HEK293T (cell line): ENCODE results near the gene FNDC3B.
"Not testable (repeated sequence)": the region's sequence is repeated elsewhere in the genome, so short reads cannot be mapped to it uniquely, and the experiment has no call there.

Experiments used
- CTCF ChIA-PET: fragments of 350-600 bp; formaldehyde crosslinking; extraction: SDS; loops from one replicate; lab custom pipeline; 2021; ENCODE audit warnings: antibody characterized with exemption, inconsistent platforms; lab: Yijun Ruan, JAX
- POLR2A ChIA-PET: fragments of 350-600 bp; formaldehyde crosslinking; extraction: SDS; loops from one replicate; lab custom pipeline; 2020; ENCODE audit warnings: antibody characterized with exemption, inconsistent platforms; lab: Yijun Ruan, JAX
- DNase-seq: peaks from one replicate; pipeline ENCODE4 v3.0.0; 2012; ENCODE audit warnings: mixed read lengths; ENCODE audit errors: extremely low spot score
- ARNT ChIP-seq: fragments of 450-650 bp; IDR thresholded peaks from 2 replicates; pipeline ENCODE4 v1.6.1; 2017; ENCODE audit warnings: mild to moderate bottlenecking
- BHLHE40 ChIP-seq: fragments of 450-650 bp; IDR thresholded peaks from 2 replicates; pipeline ENCODE4 v1.6.1; 2016; ENCODE audit warnings: mild to moderate bottlenecking, moderate library complexity, borderline replicate concordance
- CTBP1 ChIP-seq: fragments of 450-650 bp; IDR thresholded peaks from 2 replicates; pipeline ENCODE4 v1.6.1; 2016; ENCODE audit warnings: borderline replicate concordance
- ELF4 ChIP-seq: fragments of 450-650 bp; IDR thresholded peaks from 2 replicates; pipeline ENCODE4 v1.6.1; 2017; ENCODE audit warnings: antibody characterized with exemption
- FOXA1 ChIP-seq: fragments of 450-650 bp; IDR thresholded peaks from 2 replicates; pipeline ENCODE4 v1.6.1; 2016; ENCODE audit warnings: mild to moderate bottlenecking
- FOXK2 ChIP-seq: fragments of 450-650 bp; IDR thresholded peaks from 2 replicates; pipeline ENCODE4 v1.6.1; 2016; ENCODE audit warnings: mild to moderate bottlenecking
- FOXM1 ChIP-seq: fragments of 450-650 bp; IDR thresholded peaks from 2 replicates; pipeline ENCODE4 v1.6.1; 2017; ENCODE audit warnings: mild to moderate bottlenecking, borderline replicate concordance
- HDGF ChIP-seq: fragments of 450-650 bp; IDR thresholded peaks from 2 replicates; pipeline ENCODE4 v1.6.1; 2017; ENCODE audit warnings: antibody characterized with exemption, borderline replicate concordance
- L3MBTL2 ChIP-seq: fragments of 450-650 bp; conservative IDR thresholded peaks from 2 replicates; pipeline ENCODE4 v1.6.1; 2016; ENCODE audit warnings: mild to moderate bottlenecking
- LEF1 ChIP-seq: fragments of 450-650 bp; IDR thresholded peaks from 2 replicates; pipeline ENCODE4 v1.6.1; 2017; ENCODE audit warnings: mild to moderate bottlenecking, borderline replicate concordance
- NFRKB ChIP-seq: fragments of 450-650 bp; IDR thresholded peaks from 2 replicates; pipeline ENCODE4 v1.6.1; 2016; ENCODE audit warnings: mild to moderate bottlenecking, moderate library complexity
- PKNOX1 ChIP-seq: fragments of 450-650 bp; IDR thresholded peaks from 2 replicates; pipeline ENCODE4 v1.6.1; 2016
- SP1 ChIP-seq: fragments of 450-650 bp; IDR thresholded peaks from 2 replicates; pipeline ENCODE4 v1.6.1; 2017
- SUZ12 ChIP-seq: fragments of 450-650 bp; IDR thresholded peaks from 2 replicates; pipeline ENCODE4 v1.6.1; 2016; ENCODE audit warnings: mild to moderate bottlenecking
- TARDBP ChIP-seq: fragments of 450-650 bp; IDR thresholded peaks from 2 replicates; pipeline ENCODE4 v1.6.1; 2016
- ZNF384 ChIP-seq: fragments of 450-650 bp; IDR thresholded peaks from 2 replicates; pipeline ENCODE4 v1.6.1; 2016

The FNDC3B gene

DNA sequence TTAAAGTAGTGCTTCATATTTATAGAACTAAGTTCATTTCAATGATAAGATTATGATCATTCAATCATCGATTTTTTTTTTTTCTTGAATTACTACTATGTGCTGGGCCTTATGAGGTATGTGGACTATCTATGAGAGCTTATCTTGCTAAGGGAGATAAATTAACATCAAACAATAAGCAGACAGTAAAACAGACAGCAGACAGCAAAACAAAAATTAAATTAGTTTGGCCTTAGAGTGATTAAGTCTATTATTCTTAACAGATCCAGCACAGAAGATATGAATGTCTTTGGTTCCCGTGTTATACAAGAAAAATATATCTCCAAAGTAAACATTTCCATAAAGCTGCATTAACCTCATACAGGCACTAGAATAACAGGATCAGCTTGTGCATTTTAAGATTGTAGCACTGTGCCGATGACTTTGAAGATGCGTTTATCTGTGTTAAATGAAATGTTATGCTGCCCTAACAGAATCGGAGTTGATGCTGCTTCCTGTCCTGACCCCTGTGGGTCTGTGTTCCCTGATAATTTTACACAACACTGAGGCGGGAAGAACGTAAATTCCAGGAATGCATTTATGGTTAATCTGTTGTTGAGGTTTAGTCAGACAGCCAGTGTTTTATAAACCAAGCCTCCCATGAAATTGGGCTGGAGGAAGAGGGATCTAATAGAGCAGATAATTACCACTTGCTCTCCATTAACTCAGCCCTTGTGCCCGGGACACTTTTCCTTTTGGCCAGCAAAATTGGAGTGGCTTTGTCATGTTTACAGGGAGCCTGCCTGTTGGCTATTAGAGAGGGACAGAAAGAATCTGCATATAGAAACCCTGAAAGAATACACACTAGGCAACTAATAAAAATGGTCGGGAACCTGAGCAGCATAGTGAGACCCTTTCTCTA is 328.1 kb downstream of the FNDC3B start:
- DNase-seq, result no peak
- ChIA-PET POLR2A (no interaction called here), CTCF (no interaction called here)
- no peak for TF ChIP-seq L3MBTL2
- no peak for TF ChIP-seq TARDBP
- TF ChIP-seq FOXA1, result no peak
- no peak for TF ChIP-seq SP1
- no peak for TF ChIP-seq ARNT
- TF ChIP-seq ELF4, result no peak
- TF ChIP-seq BHLHE40, result no peak
- no peak for TF ChIP-seq FOXM1
- no peak for TF ChIP-seq NFRKB
- TF ChIP-seq ZNF384, result no peak
- TF ChIP-seq HDGF, result no peak
- TF ChIP-seq CTBP1, result no peak
- no peak for TF ChIP-seq SUZ12
- no peak for TF ChIP-seq LEF1

DNA sequence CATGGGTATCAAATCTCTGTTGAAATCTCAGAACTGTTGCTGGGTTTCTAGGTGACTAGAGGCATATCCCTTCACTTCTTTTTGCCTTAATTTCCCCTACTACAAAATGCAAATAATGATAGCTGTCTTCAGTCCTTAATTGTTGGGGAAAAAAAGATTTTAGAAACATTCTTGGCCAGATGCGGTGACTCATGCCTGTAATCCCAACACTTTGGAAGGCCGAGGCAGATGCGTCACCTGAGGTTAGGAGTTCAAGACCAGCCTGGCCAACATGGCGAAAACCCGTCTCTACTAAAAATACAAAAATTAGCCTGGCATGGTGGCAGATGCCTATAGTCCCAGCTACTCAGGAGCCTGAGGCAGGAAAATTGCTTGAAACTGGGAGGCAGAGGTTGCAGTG is 329.2 kb downstream of the FNDC3B start:
- CTCF ChIA-PET, POLR2A ChIA-PET, DNase-seq: not testable (repeated sequence)

GRCh38 chr3:172369590-172370259 is 330.3 kb downstream of the FNDC3B start:
- CTCF ChIA-PET, result interaction anchor here (0.6 kb wide), 1 partner anchor 16 kb away, joined by 3 read pairs; no protein-coding TSS in a partner anchor
- DNase-seq, result no peak
- POLR2A ChIA-PET, result no interaction called here
- no peak for TF ChIP-seq TARDBP
- no peak for TF ChIP-seq ARNT
- no peak for TF ChIP-seq ZNF384
- TF ChIP-seq PKNOX1, result no peak
- TF ChIP-seq SUZ12, result no peak
- no peak for TF ChIP-seq HDGF
- TF ChIP-seq SP1, result no peak
- TF ChIP-seq FOXK2, result no peak
- no peak for TF ChIP-seq CTBP1
- no peak for TF ChIP-seq ELF4
- TF ChIP-seq L3MBTL2, result no peak
- TF ChIP-seq FOXA1, result no peak
- TF ChIP-seq FOXM1, result no peak
- no peak for TF ChIP-seq LEF1
- no peak for TF ChIP-seq NFRKB
- no peak for TF ChIP-seq BHLHE40

DNA sequence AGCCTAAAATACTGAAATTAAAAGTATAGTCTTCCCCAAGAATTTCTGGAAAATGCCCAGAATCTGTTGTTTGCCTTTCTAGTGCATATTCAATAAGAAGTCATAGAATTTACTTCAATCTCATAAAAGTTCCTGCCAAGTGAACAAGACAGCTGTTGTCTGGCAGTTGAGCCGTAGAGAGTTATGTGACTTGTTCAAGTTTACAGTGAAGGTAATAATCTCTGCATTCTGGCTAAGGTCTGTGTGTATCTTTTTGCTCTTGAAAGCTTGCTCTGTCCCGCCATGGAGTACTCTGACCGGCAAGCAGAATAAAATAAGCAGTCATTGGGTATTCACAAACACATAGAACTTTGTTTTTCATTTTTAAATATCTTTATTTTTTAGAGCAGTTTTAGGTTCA is 331.0 kb downstream of the FNDC3B start:
- ChIA-PET CTCF (interaction anchor here (0.6 kb wide), 1 partner anchor 15 kb away, joined by 3 read pairs; no protein-coding TSS in a partner anchor), POLR2A (no interaction called here)
- TF ChIP-seq SUZ12, result no peak
- TF ChIP-seq CTBP1, result no peak
- no peak for TF ChIP-seq BHLHE40
- TF ChIP-seq FOXM1, result no peak
- TF ChIP-seq HDGF, result no peak
- no peak for TF ChIP-seq ZNF384
- TF ChIP-seq LEF1, result no peak
- DNase-seq, result no peak

DNA sequence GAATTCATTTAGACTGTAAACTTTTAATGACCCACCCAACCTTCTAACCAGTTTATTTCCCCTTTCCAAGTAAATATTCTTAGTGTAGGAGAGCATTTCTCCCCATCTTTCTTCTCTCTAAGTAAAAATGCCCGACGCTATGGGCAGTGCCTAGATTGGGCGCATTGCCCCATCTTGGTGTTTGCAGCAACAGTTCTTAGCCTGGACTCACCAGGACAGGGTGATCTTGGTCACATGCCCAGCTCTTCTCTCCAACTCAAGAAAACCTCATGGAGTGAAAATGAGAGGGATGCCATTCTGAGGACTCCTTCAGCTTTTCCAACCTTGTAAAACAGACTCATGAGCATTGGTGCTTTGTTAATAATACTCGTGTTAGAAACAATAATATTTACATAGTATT is 332.2 kb downstream of the FNDC3B start:
- POLR2A ChIA-PET, result no interaction called here
- CTCF ChIA-PET, result no interaction called here
- DNase-seq, result no peak
- TF ChIP-seq ELF4 (no peak), L3MBTL2 (no peak), TARDBP (no peak), PKNOX1 (no peak), ARNT (no peak), CTBP1 (no peak), HDGF (no peak), BHLHE40 (no peak), SUZ12 (no peak), NFRKB (no peak), FOXM1 (no peak), FOXK2 (no peak), SP1 (no peak)

- CTCF ChIA-PET, result no interaction called here
- DNase-seq, result no peak
- TF ChIP-seq ARNT (no peak), CTBP1 (no peak), ZNF384 (no peak), L3MBTL2 (no peak), NFRKB (no peak), FOXK2 (no peak), FOXA1 (no peak), HDGF (no peak), FOXM1 (no peak), PKNOX1 (no peak), SUZ12 (no peak)
- POLR2A ChIA-PET, result no interaction called here
These were observed 333.5 kb downstream of the FNDC3B start for GRCh38 chr3:172372895-172373294.
